ENCODE measurements around the gene HMG20B.

The HMG20B gene

DNA sequence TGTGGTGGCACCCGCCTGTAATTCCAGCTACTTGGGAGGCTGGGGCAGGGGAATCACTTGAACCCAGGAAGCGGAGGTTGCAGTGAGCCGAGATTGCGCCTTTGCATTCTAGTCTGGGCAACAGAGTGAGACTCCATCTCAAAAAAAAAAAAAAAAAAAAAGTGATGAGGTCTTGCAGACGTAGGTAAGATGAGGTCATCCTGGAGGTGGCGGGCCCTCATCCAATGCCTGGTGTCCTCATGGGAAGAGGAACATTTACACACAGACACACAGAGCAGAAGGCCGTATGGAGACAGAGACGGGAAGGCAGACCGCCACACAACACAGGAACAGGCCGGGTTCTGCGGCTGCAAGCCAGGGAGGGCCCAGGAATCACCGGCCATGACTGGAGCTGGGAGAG is 49.5 kb downstream of the HMG20B start:
- DNase-seq = no peak

GRCh38 chr19:3623716-3624115 is 51.0 kb downstream of the HMG20B start:
- no peak for DNase-seq

GRCh38 chr19:3625996-3626472 is 53.3 kb downstream of the HMG20B start:
- no peak for DNase-seq

- DNase-seq = peak; percentile 98
Observed at GRCh38 chr19:3626473-3627350, 54.0 kb downstream of the HMG20B start, which contains the start of gene CACTIN. Gene CACTIN (minus strand): TSS chr19:3626790. CDS start chr19:3626762, 28 bp downstream.

DNA sequence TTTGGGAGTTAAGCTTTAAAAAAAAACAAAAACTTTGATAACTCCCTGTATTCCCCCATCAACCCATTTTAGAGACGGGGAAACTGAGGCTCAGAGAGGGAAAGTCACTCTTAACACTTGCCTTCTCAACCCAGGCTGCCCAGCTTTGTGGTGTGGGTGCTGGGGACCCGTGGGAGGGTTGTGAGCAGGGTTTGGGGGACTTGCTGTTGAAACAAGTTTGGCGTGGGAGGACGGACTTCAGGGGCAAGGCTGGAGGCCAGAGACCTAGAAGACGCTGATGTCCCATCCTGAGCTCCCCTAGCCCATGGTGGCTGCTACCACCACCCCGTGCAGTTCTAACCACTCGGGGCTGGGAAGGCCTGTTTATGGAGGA is 54.6 kb downstream of the HMG20B start:
- DNase-seq = no peak

All from COR-L47 (cell line).